GM12801 (cell line): ENCODE results near the gene NHLH2.

Experiments
- TF ChIP-seq, protein P1 (sequence below): IDR thresholded peaks from one replicate; pipeline ENCODE4 v1.5.1; 2011; ENCODE audit warnings: control low read depth; ENCODE audit not compliant: insufficient read length; ENCODE audit errors: extremely low read depth

NHLH2 gene

DNA sequence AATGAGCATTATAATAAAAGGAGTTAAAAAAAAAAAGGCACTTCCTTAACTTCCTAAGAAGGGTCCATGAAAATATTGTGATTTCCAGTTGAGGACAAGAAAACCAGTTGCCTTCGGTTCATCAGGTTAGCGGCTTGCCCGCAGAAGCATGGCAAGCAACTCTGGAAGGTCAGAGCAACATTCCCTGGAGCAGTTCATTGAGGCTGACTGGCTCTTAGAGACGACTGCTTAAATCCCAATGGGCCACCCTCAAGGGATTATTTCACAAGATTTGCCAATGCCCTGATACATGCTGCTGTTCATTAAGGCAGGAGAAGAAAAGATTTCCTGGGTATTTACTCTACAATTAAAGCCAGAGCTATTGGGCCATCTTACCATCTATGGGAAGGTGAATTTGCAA is 43.4 kb downstream of the NHLH2 start:
- TF ChIP-seq, protein P1, sequence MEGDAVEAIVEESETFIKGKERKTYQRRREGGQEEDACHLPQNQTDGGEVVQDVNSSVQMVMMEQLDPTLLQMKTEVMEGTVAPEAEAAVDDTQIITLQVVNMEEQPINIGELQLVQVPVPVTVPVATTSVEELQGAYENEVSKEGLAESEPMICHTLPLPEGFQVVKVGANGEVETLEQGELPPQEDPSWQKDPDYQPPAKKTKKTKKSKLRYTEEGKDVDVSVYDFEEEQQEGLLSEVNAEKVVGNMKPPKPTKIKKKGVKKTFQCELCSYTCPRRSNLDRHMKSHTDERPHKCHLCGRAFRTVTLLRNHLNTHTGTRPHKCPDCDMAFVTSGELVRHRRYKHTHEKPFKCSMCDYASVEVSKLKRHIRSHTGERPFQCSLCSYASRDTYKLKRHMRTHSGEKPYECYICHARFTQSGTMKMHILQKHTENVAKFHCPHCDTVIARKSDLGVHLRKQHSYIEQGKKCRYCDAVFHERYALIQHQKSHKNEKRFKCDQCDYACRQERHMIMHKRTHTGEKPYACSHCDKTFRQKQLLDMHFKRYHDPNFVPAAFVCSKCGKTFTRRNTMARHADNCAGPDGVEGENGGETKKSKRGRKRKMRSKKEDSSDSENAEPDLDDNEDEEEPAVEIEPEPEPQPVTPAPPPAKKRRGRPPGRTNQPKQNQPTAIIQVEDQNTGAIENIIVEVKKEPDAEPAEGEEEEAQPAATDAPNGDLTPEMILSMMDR = no peak

DNA sequence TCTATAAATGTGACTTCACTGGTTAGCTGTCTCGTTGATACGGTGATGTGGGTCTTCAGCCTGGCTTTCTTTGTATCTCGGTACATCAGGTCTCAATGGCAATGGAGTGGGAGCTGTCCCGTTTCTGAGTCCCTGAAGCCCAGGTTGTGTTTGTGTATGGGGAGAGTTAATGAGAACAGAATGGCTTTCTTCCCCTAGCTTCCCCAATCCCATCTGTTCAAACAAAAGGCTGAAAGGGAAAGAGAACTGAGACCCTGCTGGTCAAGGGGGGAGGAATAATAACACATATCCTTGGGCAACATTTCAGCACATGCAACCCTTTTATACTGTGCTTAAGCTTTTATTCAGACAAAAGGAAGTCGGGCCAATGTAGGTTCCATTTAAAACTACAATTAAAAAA is 44.0 kb downstream of the NHLH2 start:
- TF ChIP-seq, protein P1 = no peak

DNA sequence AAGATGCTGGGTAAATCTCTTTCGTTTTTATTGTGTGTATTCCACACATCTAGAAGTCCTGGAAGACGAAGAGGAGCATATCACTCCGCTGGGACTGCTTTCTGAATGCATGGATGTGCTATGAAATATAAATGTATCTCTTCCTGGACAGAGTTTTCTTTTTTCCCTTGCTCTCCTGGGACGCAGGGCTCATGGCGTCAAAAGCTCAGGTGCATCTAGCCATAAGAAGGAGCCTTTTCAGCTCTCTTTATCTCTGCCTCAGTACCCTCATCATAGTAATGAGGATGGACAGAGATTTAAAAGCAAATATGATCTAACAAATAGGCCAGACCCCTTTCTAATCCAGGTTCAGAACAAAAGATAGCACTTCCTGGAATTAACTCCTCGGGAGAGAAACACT is 44.9 kb downstream of the NHLH2 start:
- TF ChIP-seq, protein P1 = no peak

DNA sequence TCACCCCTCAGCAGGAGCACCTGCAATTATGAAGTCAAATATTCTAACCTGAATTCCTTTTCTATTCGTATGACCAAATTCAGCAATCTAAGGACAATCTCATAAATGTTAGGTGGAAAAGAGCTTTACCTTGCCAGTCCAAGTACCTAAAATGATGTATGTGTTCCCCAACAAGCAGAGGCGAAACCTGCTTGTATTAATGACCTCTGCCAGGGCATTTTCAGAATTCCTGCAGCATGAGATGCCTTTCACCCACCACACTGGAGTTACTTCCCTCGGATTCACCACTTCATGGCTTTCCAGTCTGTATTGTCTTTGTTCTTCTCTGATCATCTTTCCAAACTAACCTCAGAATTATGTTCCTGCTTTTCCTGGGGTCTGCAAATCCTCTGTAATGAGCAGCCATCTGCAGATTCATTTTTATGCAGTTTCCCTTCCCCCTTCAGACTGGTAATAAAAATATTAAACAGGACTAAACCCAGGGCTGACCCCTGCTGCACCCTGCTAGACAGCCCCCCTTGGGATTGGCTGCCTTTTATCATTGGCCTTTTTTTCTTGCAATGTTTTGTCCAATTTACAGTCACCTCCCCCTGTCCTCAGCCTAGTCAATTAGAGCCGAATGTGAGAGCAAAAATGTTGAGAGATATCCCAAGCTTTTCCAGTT is 45.8 kb downstream of the NHLH2 start:
- TF ChIP-seq, protein P1 = no peak

DNA sequence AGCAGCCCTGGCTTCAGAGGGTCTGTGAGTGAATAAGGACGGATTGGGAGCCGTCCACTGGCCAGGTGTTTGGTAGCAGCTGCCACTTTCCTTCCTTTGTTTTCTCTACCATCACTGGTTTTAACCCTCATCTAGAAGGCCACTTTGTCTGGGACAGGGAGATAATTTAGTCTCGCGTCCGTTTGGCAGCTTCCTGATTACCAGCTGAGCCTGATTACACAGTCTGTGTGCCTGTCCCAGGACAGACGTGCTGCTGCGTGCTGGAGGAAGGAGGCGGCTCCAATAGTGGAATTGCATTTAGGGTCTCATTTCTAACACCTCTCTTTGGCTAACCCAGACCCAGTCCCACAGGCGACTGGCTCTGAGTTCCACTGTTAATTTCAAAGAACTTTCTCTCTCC is 47.8 kb downstream of the NHLH2 start:
- TF ChIP-seq, protein P1 = no peak

DNA sequence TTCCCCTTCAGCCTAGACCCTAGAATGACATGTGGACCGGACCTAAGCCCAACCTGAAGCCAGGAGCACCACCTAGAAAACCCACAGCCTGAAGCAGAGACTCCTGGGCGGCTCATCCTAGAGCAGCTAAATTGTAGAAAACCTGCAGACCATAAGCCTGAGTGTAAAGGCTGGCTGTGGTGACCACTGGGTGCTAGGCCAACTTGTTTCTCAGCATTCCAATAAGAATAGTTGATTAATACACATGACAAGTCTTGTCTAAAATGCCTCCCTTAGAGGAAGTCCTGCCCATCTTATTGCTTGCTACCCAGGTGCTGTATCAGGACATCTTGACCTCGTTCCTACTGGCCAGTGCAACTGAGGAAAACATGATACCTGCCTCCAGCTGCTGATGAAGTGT is 49.1 kb downstream of the NHLH2 start:
- TF ChIP-seq, protein P1 = no peak

DNA sequence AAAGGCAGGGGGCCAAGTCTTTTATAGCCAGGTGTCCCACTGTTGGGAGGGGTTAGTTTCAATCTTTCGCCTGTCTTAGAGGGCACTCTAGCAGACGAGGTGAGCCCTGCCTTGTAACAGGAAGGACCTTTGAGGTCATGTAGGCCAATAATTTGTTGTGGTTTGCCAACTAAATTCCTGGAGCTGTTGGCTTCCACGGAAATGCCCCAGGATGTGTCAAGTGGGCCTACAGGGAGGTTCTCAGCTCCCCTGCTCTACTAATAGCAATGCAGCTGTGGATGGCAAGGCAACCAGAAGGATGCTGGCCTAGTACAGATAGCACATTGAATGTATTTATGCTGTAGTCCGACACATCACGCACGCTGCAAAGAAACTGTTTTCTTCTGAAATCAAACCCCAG is 50.1 kb downstream of the NHLH2 start:
- TF ChIP-seq, protein P1 = no peak
